ENCODE results near the gene CNKSR2.

CNKSR2 gene

DNA sequence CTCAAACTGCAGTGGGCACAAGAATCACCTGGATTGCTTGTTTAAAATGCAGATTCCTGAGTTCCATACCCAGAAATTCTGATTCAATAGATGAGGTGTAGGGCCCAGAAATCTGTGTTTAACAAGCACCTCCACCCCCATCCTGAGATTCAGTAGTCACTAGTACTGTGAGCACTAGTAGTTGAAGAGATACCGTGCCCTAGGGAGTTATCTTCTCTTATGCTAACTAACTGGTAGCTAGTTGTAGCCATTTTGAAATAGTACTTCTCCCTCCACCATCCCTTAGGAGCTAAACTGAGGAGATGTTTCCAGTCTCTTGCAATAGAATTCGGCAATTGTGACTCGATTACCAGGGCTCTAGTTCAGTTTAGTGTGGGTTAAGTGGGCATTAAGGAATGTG is 265.6 kb downstream of the CNKSR2 start:
- Histone ChIP-seq H3K4me2 (ENCODE audit: low read length) (no peak overlapping the region), H2AFZ (ENCODE audit: low read depth, low read length) (no peak overlapping the region), H3K4me1 (ENCODE audit: low read length) (no peaks in the 10 kb centered on the region), H3K79me2 (ENCODE audit: low read length) (no peaks in the 10 kb centered on the region), H3K4me3 (ENCODE audit: low read length) (no peak overlapping the region), H4K20me1 (ENCODE audit: insufficient read depth, low read length) (no peaks in the 10 kb centered on the region), H3K36me3 (replicated peaks; ENCODE audit: low read depth, low read length) (no peaks in the 10 kb centered on the region), H3K27me3 (ENCODE audit: low read depth, low read length) (no peaks in the 10 kb centered on the region), H3K9ac (ENCODE audit: low read length) (no peak overlapping the region), H3K9me3 (ENCODE audit: insufficient read depth, low read length) (no peaks in the 10 kb centered on the region), H3K27ac (ENCODE audit: low read length) (no peak overlapping the region)
- TF ChIP-seq EZH2phosphoT487 (IDR thresholded peaks at IDR 0.05; ENCODE audit: low read depth) = no peak
- TF ChIP-seq, protein P1, sequence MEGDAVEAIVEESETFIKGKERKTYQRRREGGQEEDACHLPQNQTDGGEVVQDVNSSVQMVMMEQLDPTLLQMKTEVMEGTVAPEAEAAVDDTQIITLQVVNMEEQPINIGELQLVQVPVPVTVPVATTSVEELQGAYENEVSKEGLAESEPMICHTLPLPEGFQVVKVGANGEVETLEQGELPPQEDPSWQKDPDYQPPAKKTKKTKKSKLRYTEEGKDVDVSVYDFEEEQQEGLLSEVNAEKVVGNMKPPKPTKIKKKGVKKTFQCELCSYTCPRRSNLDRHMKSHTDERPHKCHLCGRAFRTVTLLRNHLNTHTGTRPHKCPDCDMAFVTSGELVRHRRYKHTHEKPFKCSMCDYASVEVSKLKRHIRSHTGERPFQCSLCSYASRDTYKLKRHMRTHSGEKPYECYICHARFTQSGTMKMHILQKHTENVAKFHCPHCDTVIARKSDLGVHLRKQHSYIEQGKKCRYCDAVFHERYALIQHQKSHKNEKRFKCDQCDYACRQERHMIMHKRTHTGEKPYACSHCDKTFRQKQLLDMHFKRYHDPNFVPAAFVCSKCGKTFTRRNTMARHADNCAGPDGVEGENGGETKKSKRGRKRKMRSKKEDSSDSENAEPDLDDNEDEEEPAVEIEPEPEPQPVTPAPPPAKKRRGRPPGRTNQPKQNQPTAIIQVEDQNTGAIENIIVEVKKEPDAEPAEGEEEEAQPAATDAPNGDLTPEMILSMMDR (IDR thresholded peaks at IDR 0.05; ENCODE audit: low read depth, low read length) = no peak

DNA sequence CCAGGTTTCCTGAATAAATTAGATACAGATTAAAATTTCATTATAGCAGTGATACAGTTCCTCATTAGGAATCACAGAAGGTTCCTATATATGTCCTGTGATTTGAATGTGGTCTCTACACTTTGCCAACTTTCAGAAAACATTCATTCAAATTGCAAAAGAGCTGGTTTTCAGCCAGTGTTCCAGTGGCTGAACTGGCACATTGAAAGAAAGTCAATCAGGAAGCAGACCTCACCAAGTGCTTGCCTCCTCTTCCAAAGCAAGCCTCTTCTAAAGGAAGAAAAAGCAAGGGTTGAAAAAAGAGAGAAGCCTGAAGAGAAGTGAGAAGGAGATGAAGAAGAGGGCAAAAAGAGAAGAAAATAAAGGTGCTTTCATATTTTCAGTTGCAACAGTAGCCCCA is 271.2 kb downstream of the CNKSR2 start:
- no peak overlapping the region for H3K27ac ChIP-seq (ENCODE audit: low read length)
- H3K79me2 ChIP-seq (ENCODE audit: low read length) = no peaks in the 10 kb centered on the region
- H3K9me3 ChIP-seq (ENCODE audit: insufficient read depth, low read length) = no peaks in the 10 kb centered on the region
- no peak overlapping the region for H3K4me2 ChIP-seq (ENCODE audit: low read length)
- H3K36me3 ChIP-seq (replicated peaks; ENCODE audit: low read depth, low read length) = no peaks in the 10 kb centered on the region
- no peaks in the 10 kb centered on the region for H3K27me3 ChIP-seq (ENCODE audit: low read depth, low read length)
- no peaks in the 10 kb centered on the region for H3K4me1 ChIP-seq (ENCODE audit: low read length)
- TF ChIP-seq, protein P1 (IDR thresholded peaks at IDR 0.05; ENCODE audit: low read depth, low read length) = no peak
- no peak for TF ChIP-seq EZH2phosphoT487 (IDR thresholded peaks at IDR 0.05; ENCODE audit: low read depth)
- no peak overlapping the region for H3K9ac ChIP-seq (ENCODE audit: low read length)
- no peak overlapping the region for H2AFZ ChIP-seq (ENCODE audit: low read depth, low read length)
- H3K4me3 ChIP-seq (ENCODE audit: low read length) = no peak overlapping the region
- H4K20me1 ChIP-seq (ENCODE audit: insufficient read depth, low read length) = no peaks in the 10 kb centered on the region

DNA sequence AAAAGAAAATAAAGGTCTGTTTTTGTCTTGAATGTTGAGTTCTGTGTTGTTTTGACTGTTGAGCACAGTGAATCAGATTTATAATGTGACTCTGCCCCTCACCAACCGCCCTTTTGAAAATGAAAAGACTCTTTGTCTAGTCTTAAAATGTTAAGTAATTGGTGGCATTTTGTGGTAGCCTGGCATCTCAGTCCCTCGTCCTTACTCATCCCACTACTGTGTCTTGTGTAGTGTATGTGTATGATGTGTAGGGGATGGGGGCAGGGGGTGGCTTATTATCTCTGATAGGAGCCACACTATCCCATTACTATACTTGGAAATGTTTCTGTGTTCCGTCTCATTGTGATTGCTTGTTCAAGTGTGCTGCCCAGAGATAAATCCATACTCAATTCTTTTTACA is 271.7 kb downstream of the CNKSR2 start:
- no peak overlapping the region for H3K27ac ChIP-seq (ENCODE audit: low read length)
- no peaks in the 10 kb centered on the region for H3K79me2 ChIP-seq (ENCODE audit: low read length)
- no peaks in the 10 kb centered on the region for H3K4me1 ChIP-seq (ENCODE audit: low read length)
- H3K9me3 ChIP-seq (ENCODE audit: insufficient read depth, low read length) = no peaks in the 10 kb centered on the region
- no peak overlapping the region for H3K9ac ChIP-seq (ENCODE audit: low read length)
- no peak overlapping the region for H2AFZ ChIP-seq (ENCODE audit: low read depth, low read length)
- no peaks in the 10 kb centered on the region for H3K27me3 ChIP-seq (ENCODE audit: low read depth, low read length)
- no peak overlapping the region for H3K4me3 ChIP-seq (ENCODE audit: low read length)
- TF ChIP-seq EZH2phosphoT487 (IDR thresholded peaks at IDR 0.05; ENCODE audit: low read depth) = no peak
- TF ChIP-seq, protein P1 (IDR thresholded peaks at IDR 0.05; ENCODE audit: low read depth, low read length) = no peak
- H3K4me2 ChIP-seq (ENCODE audit: low read length) = no peak overlapping the region
- no peaks in the 10 kb centered on the region for H3K36me3 ChIP-seq (replicated peaks; ENCODE audit: low read depth, low read length)
- H4K20me1 ChIP-seq (ENCODE audit: insufficient read depth, low read length) = no peaks in the 10 kb centered on the region

DNA sequence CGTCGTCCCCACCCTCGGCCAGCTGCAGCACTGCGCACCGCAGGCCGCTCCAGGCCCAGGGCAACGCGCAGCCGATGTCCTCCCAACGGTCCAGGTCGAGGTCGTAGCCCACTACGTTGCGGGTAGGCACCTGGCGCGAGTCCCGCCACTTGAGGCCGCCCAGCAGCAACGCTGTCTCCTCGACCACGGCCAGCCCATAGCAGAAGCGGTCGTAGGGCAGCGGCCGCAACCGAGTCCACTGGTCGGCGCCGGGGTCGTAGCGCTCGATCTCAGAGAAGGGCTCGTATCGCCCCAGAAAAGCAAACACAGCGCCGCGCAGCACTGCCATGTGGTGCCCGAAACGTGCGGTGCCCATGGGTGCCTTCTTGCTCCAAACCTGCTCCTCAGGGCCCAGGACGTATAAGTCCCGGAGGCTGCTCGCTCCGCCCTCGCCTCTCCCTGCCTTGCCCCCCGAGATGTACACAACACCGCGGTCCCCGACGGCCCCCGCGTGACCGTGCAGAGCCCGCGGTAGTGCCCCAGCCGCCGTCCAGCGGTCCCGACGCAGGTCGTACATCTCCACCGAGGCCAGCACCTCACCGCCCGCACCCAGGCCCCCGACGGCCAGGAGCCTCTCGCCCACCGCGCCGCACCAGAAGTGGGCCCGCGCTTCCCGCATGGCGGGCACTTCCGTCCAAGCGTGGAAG is 281.8 kb downstream of the CNKSR2 start:
- Histone ChIP-seq H3K4me3 (ENCODE audit: low read length) (no peak overlapping the region), H3K4me2 (ENCODE audit: low read length) (no peak overlapping the region), H3K36me3 (replicated peaks; ENCODE audit: low read depth, low read length) (peaks cover 6% of the 10 kb centered on the region), H3K9ac (ENCODE audit: low read length) (no peak overlapping the region), H3K27ac (ENCODE audit: low read length) (no peak overlapping the region), H3K79me2 (ENCODE audit: low read length) (no peaks in the 10 kb centered on the region), H4K20me1 (ENCODE audit: insufficient read depth, low read length) (no peaks in the 10 kb centered on the region), H3K9me3 (ENCODE audit: insufficient read depth, low read length) (no peaks in the 10 kb centered on the region), H3K27me3 (ENCODE audit: low read depth, low read length) (no peaks in the 10 kb centered on the region), H2AFZ (ENCODE audit: low read depth, low read length) (no peak overlapping the region), H3K4me1 (ENCODE audit: low read length) (no peaks in the 10 kb centered on the region)
- TF ChIP-seq EZH2phosphoT487 (IDR thresholded peaks at IDR 0.05; ENCODE audit: low read depth) = no peak
- TF ChIP-seq, protein P1 (IDR thresholded peaks at IDR 0.05; ENCODE audit: low read depth, low read length) = no peak

Measured in OCI-LY3 (cell line).